ENCODE data around the gene COL9A3. TPM values are rescaled to one million over a fixed set of nuclear protein-coding genes. Genes with fewer than 3 reads are reported as not detected.

Gene COL9A3
- total RNA-seq, 1 donor, result not detected

GRCh38 chr20:62793757-62794006, 23.2 kb upstream of the COL9A3 start:
- H3K4me2 ChIP-seq (ENCODE audit: insufficient read depth, low read length), result peak overlapping the region; percentile 88
- H3K27ac ChIP-seq (ENCODE audit: low read depth, low read length), result no peak overlapping the region
- peak overlapping the region; percentile 69 for H3K4me3 ChIP-seq (ENCODE audit: insufficient read depth, low read length)

GRCh38 chr20:62794007-62794724, 22.7 kb upstream of the COL9A3 start:
- Histone ChIP-seq H3K27ac (ENCODE audit: low read depth, low read length) (peak overlapping the region; percentile 60), H3K4me3 (ENCODE audit: insufficient read depth, low read length) (peak overlapping the region; percentile 84), H3K27me3 (ENCODE audit: insufficient read depth, low read length) (peaks cover 3% of the 10 kb centered on the region), H3K36me3 (ENCODE audit: insufficient read depth, low read length) (peaks cover 12% of the 10 kb centered on the region), H3K4me1 (ENCODE audit: insufficient read depth, low read length) (peaks cover 11% of the 10 kb centered on the region), H3K79me2 (ENCODE audit: insufficient read depth, low read length) (peaks cover 8% of the 10 kb centered on the region), H4K20me1 (ENCODE audit: insufficient read depth, low read length) (peaks cover 8% of the 10 kb centered on the region), H3K4me2 (ENCODE audit: insufficient read depth, low read length) (peak overlapping the region; percentile 95), H3K9me3 (ENCODE audit: low read depth, low read length) (no peaks in the 10 kb centered on the region), H2AFZ (ENCODE audit: low read length) (peak overlapping the region; percentile 97)
- DNase-seq (ENCODE audit: insufficient read length, low spot score, missing footprints), result peak; percentile 99
- no peak for TF ChIP-seq CTCF (IDR thresholded peaks at IDR 0.05; ENCODE audit: extremely low read depth, low read depth, low read length)

More at GRCh38 chr20:62793757-62794006, 23.2 kb upstream of the COL9A3 start:
- peaks cover 11% of the 10 kb centered on the region for H3K4me1 ChIP-seq (ENCODE audit: insufficient read depth, low read length)
- peaks cover 8% of the 10 kb centered on the region for H3K27me3 ChIP-seq (ENCODE audit: insufficient read depth, low read length)
- H4K20me1 ChIP-seq (ENCODE audit: insufficient read depth, low read length), result peaks cover 8% of the 10 kb centered on the region
- peak overlapping the region; percentile 96 for H2AFZ ChIP-seq (ENCODE audit: low read length)
- no peak for DNase-seq (ENCODE audit: insufficient read length, low spot score, missing footprints)
- peaks cover 8% of the 10 kb centered on the region for H3K36me3 ChIP-seq (ENCODE audit: insufficient read depth, low read length)
- peaks cover 8% of the 10 kb centered on the region for H3K79me2 ChIP-seq (ENCODE audit: insufficient read depth, low read length)
- no peaks in the 10 kb centered on the region for H3K9me3 ChIP-seq (ENCODE audit: low read depth, low read length)
- no peak for TF ChIP-seq CTCF (IDR thresholded peaks at IDR 0.05; ENCODE audit: extremely low read depth, low read depth, low read length)

GRCh38 chr20:62795023-62795761, 21.7 kb upstream of the COL9A3 start:
- Histone ChIP-seq H3K9me3 (ENCODE audit: low read depth, low read length) (no peaks in the 10 kb centered on the region), H3K79me2 (ENCODE audit: insufficient read depth, low read length) (peaks cover 8% of the 10 kb centered on the region), H3K27me3 (ENCODE audit: insufficient read depth, low read length) (no peaks in the 10 kb centered on the region), H3K36me3 (ENCODE audit: insufficient read depth, low read length) (peaks cover 21% of the 10 kb centered on the region), H3K27ac (ENCODE audit: low read depth, low read length) (peak overlapping the region; percentile 61), H4K20me1 (ENCODE audit: insufficient read depth, low read length) (peaks cover 8% of the 10 kb centered on the region), H3K4me2 (ENCODE audit: insufficient read depth, low read length) (peak overlapping the region; percentile 95), H3K4me1 (ENCODE audit: insufficient read depth, low read length) (peaks cover 11% of the 10 kb centered on the region), H3K4me3 (ENCODE audit: insufficient read depth, low read length) (peak overlapping the region; percentile 84), H2AFZ (ENCODE audit: low read length) (peak overlapping the region; percentile 97)
- DNase-seq (ENCODE audit: insufficient read length, low spot score, missing footprints), result peak; percentile 96
- no peak for TF ChIP-seq CTCF (IDR thresholded peaks at IDR 0.05; ENCODE audit: extremely low read depth, low read depth, low read length)
